GM19452 (cell line): ENCODE data around the gene UNCX.

ENCODE experiments used
- ATAC-seq: cut with Tn5 transposase; IDR thresholded peaks from one replicate; pipeline ENCODE4 v1.9.1; 2021; ENCODE audit not compliant: unreplicated experiment

UNCX gene

DNA sequence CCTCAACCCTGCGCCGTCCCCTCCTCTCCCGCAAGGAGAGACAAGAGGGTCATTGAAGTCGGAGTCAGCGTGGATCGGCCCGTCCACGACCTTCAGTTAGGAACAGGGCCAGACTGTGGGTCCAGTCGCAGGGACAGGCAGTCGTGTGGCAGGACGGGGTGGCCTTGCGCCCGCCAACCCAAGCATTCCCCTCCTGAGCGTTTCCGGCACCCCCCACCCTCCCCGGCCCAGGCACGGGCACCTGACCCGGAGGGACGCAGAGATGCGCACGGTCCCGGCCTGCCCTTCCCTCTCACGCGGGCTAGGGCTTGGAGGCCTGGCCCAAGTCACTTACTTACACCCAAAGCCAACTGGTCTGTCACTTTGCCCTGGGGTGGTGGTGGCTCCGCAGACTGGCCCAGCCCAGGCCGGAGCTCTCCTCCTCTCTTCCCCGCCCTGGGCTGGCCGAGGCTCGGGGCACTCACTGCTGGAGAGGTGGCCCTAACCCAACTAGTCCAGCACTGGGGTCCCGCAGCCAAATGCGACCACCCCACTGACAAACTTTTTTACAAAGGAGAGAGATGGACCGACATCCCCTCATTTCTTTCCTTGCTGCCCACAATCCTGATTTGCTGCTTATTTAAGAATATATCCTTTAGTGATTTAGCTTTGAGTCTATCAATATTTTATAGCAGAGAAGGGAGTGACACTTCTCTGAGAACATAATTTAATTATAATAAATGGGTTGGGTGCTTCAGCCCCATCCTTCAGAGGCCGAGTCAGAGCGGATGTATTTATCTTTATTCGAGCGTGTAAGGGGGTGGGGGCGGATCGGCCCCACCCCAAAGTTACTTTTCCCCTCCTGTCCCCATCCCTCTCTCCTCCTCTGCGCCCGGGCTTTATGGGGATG, 1.2 kb upstream of the UNCX start:
- ATAC-seq, result no peak

- ATAC-seq, result no peak
These were observed 587 bp upstream of the UNCX start for GRCh38 chr7:1232103-1232466.

GRCh38 chr7:1233333-1234048, 819 bp downstream of the UNCX start:
- no peak for ATAC-seq

GRCh38 chr7:1234049-1234880, 1.6 kb downstream of the UNCX start:
- no peak for ATAC-seq

GRCh38 chr7:1234881-1235500, 2.3 kb downstream of the UNCX start:
- no peak for ATAC-seq

DNA sequence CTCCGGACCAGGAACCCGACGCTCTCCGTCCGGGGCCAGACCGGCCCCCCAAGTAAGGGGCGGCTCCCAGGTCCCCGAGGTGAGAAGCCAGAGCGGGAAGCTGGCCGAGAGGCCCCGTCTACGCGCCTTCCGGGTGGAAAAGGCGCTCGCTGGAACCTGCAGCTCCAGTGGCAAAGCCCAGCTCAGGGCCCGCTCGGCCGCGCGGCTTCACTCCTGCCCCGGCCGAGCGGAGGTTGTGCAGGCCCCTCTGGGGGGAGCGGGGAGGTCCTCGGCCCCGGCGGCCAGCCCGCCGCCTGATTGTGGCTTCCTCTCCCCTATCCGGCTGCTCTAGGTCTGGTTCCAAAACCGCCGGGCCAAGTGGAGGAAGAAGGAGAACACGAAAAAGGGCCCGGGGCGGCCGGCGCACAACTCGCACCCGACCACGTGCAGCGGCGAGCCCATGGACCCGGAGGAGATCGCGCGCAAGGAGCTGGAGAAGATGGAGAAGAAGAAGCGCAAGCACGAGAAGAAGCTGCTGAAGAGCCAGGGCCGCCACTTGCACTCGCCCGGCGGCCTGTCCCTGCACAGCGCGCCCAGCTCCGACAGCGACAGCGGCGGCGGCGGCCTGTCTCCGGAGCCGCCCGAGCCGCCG, 2.9 kb downstream of the UNCX start:
- ATAC-seq, result no peak

GRCh38 chr7:1236132-1236661, 3.5 kb downstream of the UNCX start:
- no peak for ATAC-seq

GRCh38 chr7:1236831-1237701, 4.4 kb downstream of the UNCX start:
- ATAC-seq, result no peak

- ATAC-seq, result no peak
These were observed 5.1 kb downstream of the UNCX start for GRCh38 chr7:1237704-1238255.

- ATAC-seq, result no peak
These were observed 5.8 kb downstream of the UNCX start for GRCh38 chr7:1238450-1238882.

GRCh38 chr7:1238931-1239802, 6.5 kb downstream of the UNCX start:
- ATAC-seq, result no peak

GRCh38 chr7:1239803-1240516, 7.3 kb downstream of the UNCX start:
- no peak for ATAC-seq

DNA sequence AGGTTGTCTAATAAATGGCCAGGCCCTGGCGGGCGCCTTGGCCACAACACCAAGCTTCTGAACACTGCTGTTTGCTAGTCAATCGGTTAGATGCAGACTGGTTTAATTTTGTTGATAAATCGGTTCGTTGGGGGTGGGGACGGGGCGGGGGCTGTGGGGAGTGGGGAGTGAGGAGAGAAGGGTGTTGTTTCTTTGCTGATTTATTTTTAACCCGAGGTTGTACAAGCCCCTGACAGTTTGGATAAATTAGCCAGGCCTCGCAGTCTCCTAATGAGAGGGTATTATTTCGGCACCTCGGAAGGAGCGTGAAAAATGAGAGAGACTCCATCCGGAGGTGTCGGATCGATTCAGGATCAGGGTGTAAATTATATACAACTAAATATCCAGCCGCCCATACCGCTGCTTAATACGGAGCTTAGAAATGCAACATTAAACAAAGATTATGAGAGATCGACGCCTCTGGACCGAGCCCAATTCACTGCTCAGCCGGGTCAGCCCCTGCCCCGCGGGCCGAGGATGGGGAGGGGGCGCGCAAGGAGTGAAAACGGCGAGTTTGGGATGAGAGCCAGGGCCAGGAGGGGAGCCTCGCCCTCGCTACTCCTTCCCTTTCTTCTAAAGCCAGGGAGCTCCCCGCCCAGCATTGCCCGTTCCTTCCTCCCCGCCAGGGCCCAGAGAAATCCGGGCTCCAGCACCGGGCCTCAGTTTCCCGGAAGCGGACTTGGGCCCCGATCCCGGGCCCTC, 8.0 kb downstream of the UNCX start:
- no peak for ATAC-seq

- no peak for ATAC-seq
These were observed 8.6 kb downstream of the UNCX start for GRCh38 chr7:1241258-1241602.

- ATAC-seq, result no peak
These were observed 9.1 kb downstream of the UNCX start for GRCh38 chr7:1241603-1242255.

DNA sequence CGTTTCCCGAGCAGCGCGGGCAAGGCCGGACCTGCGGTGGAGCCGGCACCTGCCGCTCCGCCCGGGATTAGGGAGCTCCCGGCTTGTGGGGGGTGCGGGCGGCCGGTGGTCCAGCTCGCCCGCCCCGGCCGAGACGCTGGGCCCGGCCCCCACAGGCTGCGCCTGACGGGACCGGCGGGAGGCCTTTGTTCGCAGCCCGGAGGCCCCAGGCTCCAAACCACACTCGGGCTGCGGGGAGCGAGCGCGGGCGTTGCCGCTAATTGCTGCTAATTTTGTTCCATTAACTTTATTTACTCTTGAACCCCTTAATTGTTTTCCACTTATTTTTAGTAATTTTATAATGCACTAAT, 9.6 kb downstream of the UNCX start:
- no peak for ATAC-seq
